Sciatic nerve (tissue), 1 donor: Measurements from ENCODE around the gene GPR157. TPM values are rescaled to one million over a fixed set of nuclear protein-coding genes. Genes with fewer than 3 reads are reported as not detected.

Experiments
- total RNA-seq: library from RNA; stranded (reverse); fragmentation: NEBNext Ultra II Directional; extraction: Animal tissue kit (Norgen Biotek cat#: 25700); gene quantifications from one replicate; pipeline ENCODE4 v1.2.1, GENCODE V29; 2021
- donor health status: DM: no; HTN: no; CAD: no.

GPR157 gene
- total RNA-seq, 1 donor from 2014 or later: 8.6 TPM

Other genes with a start within 250 kb of the GPR157 start
- gene CA6, start 183.2 kb downstream of the GPR157 start, total RNA-seq: not detected
- gene SLC2A7, start 102.7 kb downstream of the GPR157 start, total RNA-seq: not detected
- 9.4 TPM for gene SLC2A5, start 59.5 kb downstream of the GPR157 start, total RNA-seq
- gene H6PD, start 105.7 kb upstream of the GPR157 start, total RNA-seq: 52.9 TPM
- 20.1 TPM for gene SPSB1, start 163.8 kb upstream of the GPR157 start, total RNA-seq